ENCODE results near the gene PAK2. TPM values are rescaled to one million over a fixed set of nuclear protein-coding genes. Genes with fewer than 3 reads are reported as not detected.

PAK2 gene
- total and polyA plus RNA-seq, 9 of the 15 experiments (the other 6 are each of a cell fraction or from before 2014, with no cell fraction given) = 13.2 to 72.4 (median 35.7) TPM

DNA sequence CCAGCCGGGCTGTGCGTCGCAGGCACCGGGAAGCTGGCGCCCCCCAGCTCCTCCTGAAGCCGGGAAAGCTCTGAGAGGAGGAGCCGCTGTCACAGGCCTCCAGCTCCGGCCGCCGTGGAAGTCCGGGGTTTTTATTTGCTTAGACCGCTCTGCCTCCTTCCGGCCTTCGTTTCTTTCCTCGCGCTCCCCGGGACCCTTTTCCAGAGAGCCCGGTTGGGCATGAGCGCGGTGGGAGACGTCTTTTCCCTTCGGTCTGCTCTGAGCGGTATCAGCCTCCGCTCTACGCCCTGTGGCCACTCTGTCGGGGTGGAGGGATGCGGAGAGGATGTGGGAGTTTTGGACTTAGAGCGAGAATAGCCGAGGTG, 128.6 kb downstream of the PAK2 start:
- H3K9me1 ChIP-seq (ENCODE audit: control insufficient read depth, insufficient read depth, low read length) = no peaks in the 10 kb centered on the region
- DNase-seq (ENCODE audit: extremely low read depth in 1 of 4, low spot score in 3 of 4) (peak in 3 of 4 experiments; percentile 21 to 58 (median 35)), ATAC-seq (peak; percentile 78), FAIRE-seq (no peak)
- no TSS peak for BruUV-seq (replicated peaks)
- no peaks in the 10 kb centered on the region; the same call in 1 of the 2 replicates for H3K9me3 ChIP-seq (replicated peaks; ENCODE audit: control insufficient read depth, insufficient read depth, low read depth, low read length)
- H3K9ac ChIP-seq (ENCODE audit: insufficient read depth in 1 of 2, low read depth in 2 of 2, low read length in 2 of 2) = peak overlapping the region; percentile 94 to 99
- intact Hi-C loops (cut with micrococcal nuclease) = no loop called here
- H3K79me2 ChIP-seq (ENCODE audit: control insufficient read depth, insufficient read depth, low read length) = peaks cover 56% of the 10 kb centered on the region
- ChIA-PET POLR2A (interaction anchor here (0.9 to 2.1 kb wide), 12 partner anchors 10 to 162 kb away, joined by 3 to 10 read pairs (median 4); no protein-coding TSS in a partner anchor), CTCF (ENCODE audit: low intra/inter-chr PET ratio) (no interaction called here)
- peaks cover 8% of the 10 kb centered on the region for H4K20me1 ChIP-seq (replicated peaks; ENCODE audit: control insufficient read depth, insufficient read depth, low read length)
- H3K27me3 ChIP-seq (ENCODE audit: control insufficient read depth in 2 of 2, insufficient read depth in 2 of 2, low read length in 2 of 2) = no peaks in the 10 kb centered on the region
- H2AFZ ChIP-seq (ENCODE audit: low read depth, low read length) = peak overlapping the region; percentile 89
- in situ Hi-C loops (cut with MboI) = no loop called here
- peak overlapping the region; percentile 86 for H3K27ac ChIP-seq (ENCODE audit: extremely low read depth, low read depth, low read length)
- peaks cover 2 to 21% of the 10 kb centered on the region in 2 experiments; a peak in 3 of 5 replicates for H3K4me1 ChIP-seq (replicated peaks in 1 of 2; ENCODE audit: control insufficient read depth in 2 of 2, insufficient read depth in 2 of 2, low read length in 2 of 2)
- under 1% methylated on average over 23 of the region's 29 CpGs for WGBS (ENCODE audit: insufficient coverage, low coverage, missing lambda C conversion rate)
- H3K36me3 ChIP-seq (ENCODE audit: control insufficient read depth, insufficient read depth, low read length) = peaks cover 25% of the 10 kb centered on the region; the same call in 2 of the 3 replicates
- H3K4me2 ChIP-seq (ENCODE audit: insufficient read depth, low read length) = peak overlapping the region; percentile 85
- peak overlapping the region; percentile 98 for H3K4me3 ChIP-seq
- TF ChIP-seq MECOM (CRISPR knock-in tag; IDR thresholded peaks at IDR 0.05) (no peak), CTBP1 (IDR thresholded peaks at IDR 0.05; ENCODE audit: borderline replicate concordance) (no peak), CHD1 (IDR thresholded peaks at IDR 0.05; ENCODE audit: low read length) (no peak)
- TF ChIP-seq, protein P1, sequence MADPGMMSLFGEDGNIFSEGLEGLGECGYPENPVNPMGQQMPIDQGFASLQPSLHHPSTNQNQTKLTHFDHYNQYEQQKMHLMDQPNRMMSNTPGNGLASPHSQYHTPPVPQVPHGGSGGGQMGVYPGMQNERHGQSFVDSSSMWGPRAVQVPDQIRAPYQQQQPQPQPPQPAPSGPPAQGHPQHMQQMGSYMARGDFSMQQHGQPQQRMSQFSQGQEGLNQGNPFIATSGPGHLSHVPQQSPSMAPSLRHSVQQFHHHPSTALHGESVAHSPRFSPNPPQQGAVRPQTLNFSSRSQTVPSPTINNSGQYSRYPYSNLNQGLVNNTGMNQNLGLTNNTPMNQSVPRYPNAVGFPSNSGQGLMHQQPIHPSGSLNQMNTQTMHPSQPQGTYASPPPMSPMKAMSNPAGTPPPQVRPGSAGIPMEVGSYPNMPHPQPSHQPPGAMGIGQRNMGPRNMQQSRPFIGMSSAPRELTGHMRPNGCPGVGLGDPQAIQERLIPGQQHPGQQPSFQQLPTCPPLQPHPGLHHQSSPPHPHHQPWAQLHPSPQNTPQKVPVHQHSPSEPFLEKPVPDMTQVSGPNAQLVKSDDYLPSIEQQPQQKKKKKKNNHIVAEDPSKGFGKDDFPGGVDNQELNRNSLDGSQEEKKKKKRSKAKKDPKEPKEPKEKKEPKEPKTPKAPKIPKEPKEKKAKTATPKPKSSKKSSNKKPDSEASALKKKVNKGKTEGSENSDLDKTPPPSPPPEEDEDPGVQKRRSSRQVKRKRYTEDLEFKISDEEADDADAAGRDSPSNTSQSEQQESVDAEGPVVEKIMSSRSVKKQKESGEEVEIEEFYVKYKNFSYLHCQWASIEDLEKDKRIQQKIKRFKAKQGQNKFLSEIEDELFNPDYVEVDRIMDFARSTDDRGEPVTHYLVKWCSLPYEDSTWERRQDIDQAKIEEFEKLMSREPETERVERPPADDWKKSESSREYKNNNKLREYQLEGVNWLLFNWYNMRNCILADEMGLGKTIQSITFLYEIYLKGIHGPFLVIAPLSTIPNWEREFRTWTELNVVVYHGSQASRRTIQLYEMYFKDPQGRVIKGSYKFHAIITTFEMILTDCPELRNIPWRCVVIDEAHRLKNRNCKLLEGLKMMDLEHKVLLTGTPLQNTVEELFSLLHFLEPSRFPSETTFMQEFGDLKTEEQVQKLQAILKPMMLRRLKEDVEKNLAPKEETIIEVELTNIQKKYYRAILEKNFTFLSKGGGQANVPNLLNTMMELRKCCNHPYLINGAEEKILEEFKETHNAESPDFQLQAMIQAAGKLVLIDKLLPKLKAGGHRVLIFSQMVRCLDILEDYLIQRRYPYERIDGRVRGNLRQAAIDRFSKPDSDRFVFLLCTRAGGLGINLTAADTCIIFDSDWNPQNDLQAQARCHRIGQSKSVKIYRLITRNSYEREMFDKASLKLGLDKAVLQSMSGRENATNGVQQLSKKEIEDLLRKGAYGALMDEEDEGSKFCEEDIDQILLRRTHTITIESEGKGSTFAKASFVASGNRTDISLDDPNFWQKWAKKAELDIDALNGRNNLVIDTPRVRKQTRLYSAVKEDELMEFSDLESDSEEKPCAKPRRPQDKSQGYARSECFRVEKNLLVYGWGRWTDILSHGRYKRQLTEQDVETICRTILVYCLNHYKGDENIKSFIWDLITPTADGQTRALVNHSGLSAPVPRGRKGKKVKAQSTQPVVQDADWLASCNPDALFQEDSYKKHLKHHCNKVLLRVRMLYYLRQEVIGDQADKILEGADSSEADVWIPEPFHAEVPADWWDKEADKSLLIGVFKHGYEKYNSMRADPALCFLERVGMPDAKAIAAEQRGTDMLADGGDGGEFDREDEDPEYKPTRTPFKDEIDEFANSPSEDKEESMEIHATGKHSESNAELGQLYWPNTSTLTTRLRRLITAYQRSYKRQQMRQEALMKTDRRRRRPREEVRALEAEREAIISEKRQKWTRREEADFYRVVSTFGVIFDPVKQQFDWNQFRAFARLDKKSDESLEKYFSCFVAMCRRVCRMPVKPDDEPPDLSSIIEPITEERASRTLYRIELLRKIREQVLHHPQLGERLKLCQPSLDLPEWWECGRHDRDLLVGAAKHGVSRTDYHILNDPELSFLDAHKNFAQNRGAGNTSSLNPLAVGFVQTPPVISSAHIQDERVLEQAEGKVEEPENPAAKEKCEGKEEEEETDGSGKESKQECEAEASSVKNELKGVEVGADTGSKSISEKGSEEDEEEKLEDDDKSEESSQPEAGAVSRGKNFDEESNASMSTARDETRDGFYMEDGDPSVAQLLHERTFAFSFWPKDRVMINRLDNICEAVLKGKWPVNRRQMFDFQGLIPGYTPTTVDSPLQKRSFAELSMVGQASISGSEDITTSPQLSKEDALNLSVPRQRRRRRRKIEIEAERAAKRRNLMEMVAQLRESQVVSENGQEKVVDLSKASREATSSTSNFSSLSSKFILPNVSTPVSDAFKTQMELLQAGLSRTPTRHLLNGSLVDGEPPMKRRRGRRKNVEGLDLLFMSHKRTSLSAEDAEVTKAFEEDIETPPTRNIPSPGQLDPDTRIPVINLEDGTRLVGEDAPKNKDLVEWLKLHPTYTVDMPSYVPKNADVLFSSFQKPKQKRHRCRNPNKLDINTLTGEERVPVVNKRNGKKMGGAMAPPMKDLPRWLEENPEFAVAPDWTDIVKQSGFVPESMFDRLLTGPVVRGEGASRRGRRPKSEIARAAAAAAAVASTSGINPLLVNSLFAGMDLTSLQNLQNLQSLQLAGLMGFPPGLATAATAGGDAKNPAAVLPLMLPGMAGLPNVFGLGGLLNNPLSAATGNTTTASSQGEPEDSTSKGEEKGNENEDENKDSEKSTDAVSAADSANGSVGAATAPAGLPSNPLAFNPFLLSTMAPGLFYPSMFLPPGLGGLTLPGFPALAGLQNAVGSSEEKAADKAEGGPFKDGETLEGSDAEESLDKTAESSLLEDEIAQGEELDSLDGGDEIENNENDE (IDR thresholded peaks at IDR 0.05; ENCODE audit: low read depth, low read length) = no peak
- TF ChIP-seq, protein P2, sequence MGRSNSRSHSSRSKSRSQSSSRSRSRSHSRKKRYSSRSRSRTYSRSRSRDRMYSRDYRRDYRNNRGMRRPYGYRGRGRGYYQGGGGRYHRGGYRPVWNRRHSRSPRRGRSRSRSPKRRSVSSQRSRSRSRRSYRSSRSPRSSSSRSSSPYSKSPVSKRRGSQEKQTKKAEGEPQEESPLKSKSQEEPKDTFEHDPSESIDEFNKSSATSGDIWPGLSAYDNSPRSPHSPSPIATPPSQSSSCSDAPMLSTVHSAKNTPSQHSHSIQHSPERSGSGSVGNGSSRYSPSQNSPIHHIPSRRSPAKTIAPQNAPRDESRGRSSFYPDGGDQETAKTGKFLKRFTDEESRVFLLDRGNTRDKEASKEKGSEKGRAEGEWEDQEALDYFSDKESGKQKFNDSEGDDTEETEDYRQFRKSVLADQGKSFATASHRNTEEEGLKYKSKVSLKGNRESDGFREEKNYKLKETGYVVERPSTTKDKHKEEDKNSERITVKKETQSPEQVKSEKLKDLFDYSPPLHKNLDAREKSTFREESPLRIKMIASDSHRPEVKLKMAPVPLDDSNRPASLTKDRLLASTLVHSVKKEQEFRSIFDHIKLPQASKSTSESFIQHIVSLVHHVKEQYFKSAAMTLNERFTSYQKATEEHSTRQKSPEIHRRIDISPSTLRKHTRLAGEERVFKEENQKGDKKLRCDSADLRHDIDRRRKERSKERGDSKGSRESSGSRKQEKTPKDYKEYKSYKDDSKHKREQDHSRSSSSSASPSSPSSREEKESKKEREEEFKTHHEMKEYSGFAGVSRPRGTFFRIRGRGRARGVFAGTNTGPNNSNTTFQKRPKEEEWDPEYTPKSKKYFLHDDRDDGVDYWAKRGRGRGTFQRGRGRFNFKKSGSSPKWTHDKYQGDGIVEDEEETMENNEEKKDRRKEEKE (IDR thresholded peaks at IDR 0.05; ENCODE audit: borderline replicate concordance in 1 of 2, control insufficient read depth in 1 of 2, low read depth in 2 of 2, low read length in 1 of 2) = no peak
